Liver (tissue), 3 donors: ENCODE measurements around the gene PPP1R9A.

Experiments used
- CTCF ChIP-seq: fragments of 150-350 bp; IDR thresholded peaks from 2 replicates; pipeline ENCODE4 v1.5.1; 2017; ENCODE audit warnings: improper control_type of control experiment, low read depth, low read length; ENCODE audit not compliant: missing input control
- SP1 ChIP-seq: IDR thresholded peaks from 2 replicates; pipeline ENCODE4 v1.6.1; 2018; ENCODE audit warnings: antibody characterized with exemption, mild to moderate bottlenecking
- donor health status: healthy.
- donor health status: healthy.

GRCh38 chr7:95238252-95238943 is 331.0 kb downstream of the PPP1R9A start:
- no peak for TF ChIP-seq CTCF
- no peak for TF ChIP-seq SP1
